ENCODE data around the gene EVX2.

Gene EVX2

GRCh38 chr2:176066645-176067588 is 16.8 kb downstream of the EVX2 start:
- peaks cover 100% of the 10 kb centered on the region for H3K27me3 ChIP-seq (ENCODE audit: control insufficient read depth, insufficient read depth, low read length)

DNA sequence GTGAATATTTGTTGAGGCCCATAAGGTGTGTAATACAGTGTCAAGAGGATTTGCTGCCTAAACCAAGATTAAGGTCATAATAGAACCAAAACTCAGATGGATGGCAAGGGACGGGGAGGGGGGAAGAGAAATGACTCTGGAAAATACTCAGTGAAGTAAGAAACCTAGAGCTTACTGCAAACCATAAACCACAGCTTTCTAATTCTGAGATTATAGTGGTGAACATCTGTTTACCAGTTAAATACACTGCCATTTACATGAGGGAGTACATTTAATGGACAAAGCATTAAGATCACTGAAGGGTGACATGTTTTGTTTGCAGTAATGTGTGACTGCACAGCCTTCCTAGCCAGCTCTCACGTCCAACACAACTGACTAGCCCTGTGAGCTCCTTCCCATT is 19.8 kb downstream of the EVX2 start:
- H3K4me1 ChIP-seq (ENCODE audit: control insufficient read depth, insufficient read depth, low read length), result peaks cover 10% of the 10 kb centered on the region; the same call in 1 of the 2 replicates
- H3K4me3 ChIP-seq (ENCODE audit: low read depth, low read length), result no peak overlapping the region
- H3K9me3 ChIP-seq (ENCODE audit: control insufficient read depth, insufficient read depth, low read length), result no peaks in the 10 kb centered on the region
- H3K27ac ChIP-seq (ENCODE audit: low read depth, low read length), result no peak overlapping the region
- no peaks in the 10 kb centered on the region for H3K36me3 ChIP-seq (ENCODE audit: control insufficient read depth, insufficient read depth, low read length)
- peaks cover 83% of the 10 kb centered on the region for H3K27me3 ChIP-seq (ENCODE audit: control insufficient read depth, insufficient read depth, low read length)
- H3K9ac ChIP-seq (ENCODE audit: low read depth, low read length), result no peak overlapping the region

More at GRCh38 chr2:176066645-176067588, 16.8 kb downstream of the EVX2 start:
- Histone ChIP-seq H3K36me3 (ENCODE audit: control insufficient read depth, insufficient read depth, low read length) (no peaks in the 10 kb centered on the region), H3K4me1 (ENCODE audit: control insufficient read depth, insufficient read depth, low read length) (peaks cover 10% of the 10 kb centered on the region; the same call in 1 of the 2 replicates), H3K9me3 (ENCODE audit: control insufficient read depth, insufficient read depth, low read length) (no peaks in the 10 kb centered on the region), H3K9ac (ENCODE audit: low read depth, low read length) (no peak overlapping the region), H3K4me3 (ENCODE audit: low read depth, low read length) (peak overlapping the region; percentile 37; the same call in 1 of the 2 replicates), H3K27ac (ENCODE audit: low read depth, low read length) (no peak overlapping the region)

- H3K36me3 ChIP-seq (ENCODE audit: control insufficient read depth, insufficient read depth, low read length), result no peaks in the 10 kb centered on the region
- H3K4me3 ChIP-seq (ENCODE audit: low read depth, low read length), result no peak overlapping the region
- H3K9ac ChIP-seq (ENCODE audit: low read depth, low read length), result no peak overlapping the region
- H3K4me1 ChIP-seq (ENCODE audit: control insufficient read depth, insufficient read depth, low read length), result no peaks in the 10 kb centered on the region
- H3K27ac ChIP-seq (ENCODE audit: low read depth, low read length), result no peak overlapping the region
- no peaks in the 10 kb centered on the region for H3K9me3 ChIP-seq (ENCODE audit: control insufficient read depth, insufficient read depth, low read length)
- H3K27me3 ChIP-seq (ENCODE audit: control insufficient read depth, insufficient read depth, low read length), result peaks cover 8% of the 10 kb centered on the region
These were observed 27.4 kb downstream of the EVX2 start for GRCh38 chr2:176056406-176056805.

GRCh38 chr2:176039375-176039774 is 44.4 kb downstream of the EVX2 start:
- Histone ChIP-seq H3K36me3 (ENCODE audit: control insufficient read depth, insufficient read depth, low read length) (no peaks in the 10 kb centered on the region), H3K27me3 (ENCODE audit: control insufficient read depth, insufficient read depth, low read length) (no peaks in the 10 kb centered on the region), H3K4me3 (ENCODE audit: low read depth, low read length) (no peak overlapping the region), H3K27ac (ENCODE audit: low read depth, low read length) (no peak overlapping the region), H3K4me1 (ENCODE audit: control insufficient read depth, insufficient read depth, low read length) (no peaks in the 10 kb centered on the region), H3K9me3 (ENCODE audit: control insufficient read depth, insufficient read depth, low read length) (no peaks in the 10 kb centered on the region), H3K9ac (ENCODE audit: low read depth, low read length) (no peak overlapping the region)

- Histone ChIP-seq H3K4me3 (ENCODE audit: low read depth, low read length) (no peak overlapping the region), H3K9me3 (ENCODE audit: control insufficient read depth, insufficient read depth, low read length) (no peaks in the 10 kb centered on the region), H3K36me3 (ENCODE audit: control insufficient read depth, insufficient read depth, low read length) (no peaks in the 10 kb centered on the region), H3K27ac (ENCODE audit: low read depth, low read length) (no peak overlapping the region), H3K9ac (ENCODE audit: low read depth, low read length) (no peak overlapping the region), H3K27me3 (ENCODE audit: control insufficient read depth, insufficient read depth, low read length) (no peaks in the 10 kb centered on the region), H3K4me1 (ENCODE audit: control insufficient read depth, insufficient read depth, low read length) (no peaks in the 10 kb centered on the region)
These were observed 45.1 kb downstream of the EVX2 start for GRCh38 chr2:176038694-176039093.

DNA sequence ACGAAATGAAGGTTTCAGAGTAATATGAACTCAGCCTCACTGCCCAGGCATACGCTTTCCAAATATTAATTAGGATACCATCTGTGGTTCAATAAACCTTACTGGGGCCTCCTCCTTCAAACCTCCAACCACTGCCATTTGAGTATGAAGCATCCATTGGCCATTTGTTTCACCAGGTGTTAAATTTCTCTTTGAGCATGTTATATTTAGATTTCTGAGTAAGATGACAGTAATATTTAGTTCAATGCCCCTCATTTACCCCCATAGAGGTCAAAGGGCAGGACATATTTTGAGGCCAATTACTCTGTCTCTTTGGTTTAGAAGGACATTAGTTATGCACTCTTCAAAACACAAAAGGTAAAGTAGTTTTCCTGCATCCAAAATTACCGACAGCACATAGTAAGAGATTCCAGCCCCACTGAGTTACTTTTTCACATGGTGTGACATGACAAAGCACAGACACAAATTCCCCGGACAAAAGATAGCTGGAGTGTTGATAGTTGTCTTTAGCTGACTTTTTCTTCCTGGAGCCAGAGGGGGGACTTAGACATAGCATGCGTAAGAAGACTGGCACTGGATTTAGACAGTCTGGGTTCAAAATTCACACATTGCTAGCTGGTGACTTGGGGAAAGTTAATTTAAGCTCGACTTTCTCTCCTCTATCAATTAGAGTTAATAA is 48.6 kb downstream of the EVX2 start:
- H3K9ac ChIP-seq (ENCODE audit: low read depth, low read length), result no peak overlapping the region
- no peak overlapping the region for H3K27ac ChIP-seq (ENCODE audit: low read depth, low read length)
- H3K36me3 ChIP-seq (ENCODE audit: control insufficient read depth, insufficient read depth, low read length), result no peaks in the 10 kb centered on the region
- H3K9me3 ChIP-seq (ENCODE audit: control insufficient read depth, insufficient read depth, low read length), result no peaks in the 10 kb centered on the region
- H3K27me3 ChIP-seq (ENCODE audit: control insufficient read depth, insufficient read depth, low read length), result no peaks in the 10 kb centered on the region
- no peak overlapping the region for H3K4me3 ChIP-seq (ENCODE audit: low read depth, low read length)
- no peaks in the 10 kb centered on the region for H3K4me1 ChIP-seq (ENCODE audit: control insufficient read depth, insufficient read depth, low read length)

- H3K36me3 ChIP-seq (ENCODE audit: control insufficient read depth, insufficient read depth, low read length), result no peaks in the 10 kb centered on the region
- no peak overlapping the region for H3K9ac ChIP-seq (ENCODE audit: low read depth, low read length)
- H3K27me3 ChIP-seq (ENCODE audit: control insufficient read depth, insufficient read depth, low read length), result no peaks in the 10 kb centered on the region; the same call in 1 of the 2 replicates
- H3K27ac ChIP-seq (ENCODE audit: low read depth, low read length), result no peak overlapping the region
- H3K4me3 ChIP-seq (ENCODE audit: low read depth, low read length), result no peak overlapping the region
- no peaks in the 10 kb centered on the region for H3K9me3 ChIP-seq (ENCODE audit: control insufficient read depth, insufficient read depth, low read length)
- H3K4me1 ChIP-seq (ENCODE audit: control insufficient read depth, insufficient read depth, low read length), result no peaks in the 10 kb centered on the region
These were observed 56.0 kb downstream of the EVX2 start for GRCh38 chr2:176027806-176028205.
